Hepatic stellate cell (primary cell): ENCODE results near the gene STARD5.
A peak's percentile ranks its signal among the peaks of the same experiment; 100 is the strongest.
"Not testable (repeated sequence)": the region's sequence is repeated elsewhere in the genome, so short reads cannot be mapped to it uniquely, and the experiment has no call there.

Experiments used
- DNase-seq: peaks from one replicate; pipeline ENCODE4 v3.0.0; 2011; ENCODE audit warnings: low spot score

Gene STARD5, protein sequence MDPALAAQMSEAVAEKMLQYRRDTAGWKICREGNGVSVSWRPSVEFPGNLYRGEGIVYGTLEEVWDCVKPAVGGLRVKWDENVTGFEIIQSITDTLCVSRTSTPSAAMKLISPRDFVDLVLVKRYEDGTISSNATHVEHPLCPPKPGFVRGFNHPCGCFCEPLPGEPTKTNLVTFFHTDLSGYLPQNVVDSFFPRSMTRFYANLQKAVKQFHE

DNA sequence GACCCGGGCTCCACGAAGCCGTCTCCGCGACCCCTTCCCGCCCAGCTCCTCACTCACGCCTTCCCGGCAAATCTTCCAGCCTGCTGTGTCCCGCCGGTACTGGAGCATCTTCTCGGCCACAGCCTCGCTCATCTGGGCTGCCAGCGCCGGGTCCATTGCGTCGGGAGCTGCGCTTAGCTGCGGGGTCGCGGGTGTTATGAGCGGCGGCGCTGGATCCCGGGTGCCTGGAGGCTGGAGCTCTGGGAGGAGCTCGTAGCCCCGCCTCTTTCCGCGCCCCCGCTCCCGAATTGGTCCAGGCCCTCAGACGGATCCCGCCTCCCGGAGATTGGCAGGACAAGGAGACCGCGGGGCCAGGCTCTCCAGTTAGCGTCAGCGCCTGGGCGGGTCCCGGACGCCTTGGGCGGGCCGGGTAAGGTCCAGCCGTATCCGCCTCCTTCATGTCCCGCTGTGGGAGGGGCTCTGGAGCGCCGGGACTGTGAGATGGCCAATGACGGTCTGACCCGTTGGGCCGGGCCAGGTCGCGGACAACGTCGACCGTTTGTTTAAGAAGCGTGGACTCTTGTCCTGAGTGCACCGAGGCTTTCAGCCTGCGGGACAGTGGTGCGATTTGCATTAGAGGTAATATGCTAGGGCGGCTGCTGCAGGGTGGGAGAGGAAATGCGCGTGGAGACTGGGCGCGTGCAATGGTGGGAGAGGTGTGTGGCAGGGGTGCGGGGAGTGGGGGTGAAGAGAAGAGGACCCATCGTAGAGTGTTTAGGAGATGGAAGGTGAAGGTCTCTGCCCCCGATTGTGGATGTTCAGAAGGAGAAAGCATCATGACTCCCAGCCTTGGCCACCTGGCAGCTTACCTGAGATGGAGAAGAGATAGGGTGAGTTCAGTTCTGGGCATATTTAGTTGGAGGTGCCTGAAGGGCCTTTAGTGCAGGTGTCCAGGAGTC is at the start of gene STARD5:
TSS of gene STARD5 (minus strand) at position 198 of the 938 bp plus-strand sequence. CDS start at position 156, 42 bp downstream.
- peak; percentile 97 for DNase-seq

DNA sequence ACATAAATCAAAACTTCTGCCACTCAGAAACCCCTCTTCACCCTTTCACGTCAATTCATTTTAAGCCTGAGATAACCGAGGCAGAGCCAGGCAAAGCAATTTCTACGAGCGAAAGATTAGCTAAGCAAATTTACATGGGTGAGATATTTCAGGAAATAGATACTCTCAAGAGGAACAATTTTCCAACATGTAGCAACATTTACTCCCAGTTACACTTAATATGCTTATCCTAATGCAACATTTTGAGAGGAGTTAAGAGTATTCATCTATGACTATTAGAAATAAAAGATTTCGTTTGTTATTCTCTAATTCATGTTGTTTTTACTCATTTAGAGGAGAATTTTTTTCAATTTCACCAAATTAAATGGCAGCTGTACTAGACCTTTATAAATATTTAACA is 49.2 kb upstream of the STARD5 start:
- no peak for DNase-seq

DNA sequence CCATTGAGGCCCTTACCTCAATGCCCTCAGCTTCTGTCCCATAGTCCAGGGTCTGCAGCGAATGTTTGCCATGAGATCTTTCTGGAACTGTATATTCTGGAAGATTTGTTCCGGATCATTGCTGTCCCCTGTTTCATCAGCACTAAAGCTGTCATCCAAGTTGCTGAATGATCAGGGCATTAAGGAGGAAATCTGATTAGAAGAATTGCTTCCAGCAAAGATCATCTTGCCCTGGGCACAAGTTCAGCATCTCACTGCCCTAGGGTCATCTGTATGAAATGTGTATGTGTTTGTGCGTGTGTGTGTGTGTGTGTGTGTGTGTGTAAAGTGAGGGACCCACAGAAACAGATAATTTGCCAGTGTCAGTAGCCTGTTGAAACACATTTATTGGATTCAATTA is 48.6 kb upstream of the STARD5 start:
- no peak for DNase-seq

DNA sequence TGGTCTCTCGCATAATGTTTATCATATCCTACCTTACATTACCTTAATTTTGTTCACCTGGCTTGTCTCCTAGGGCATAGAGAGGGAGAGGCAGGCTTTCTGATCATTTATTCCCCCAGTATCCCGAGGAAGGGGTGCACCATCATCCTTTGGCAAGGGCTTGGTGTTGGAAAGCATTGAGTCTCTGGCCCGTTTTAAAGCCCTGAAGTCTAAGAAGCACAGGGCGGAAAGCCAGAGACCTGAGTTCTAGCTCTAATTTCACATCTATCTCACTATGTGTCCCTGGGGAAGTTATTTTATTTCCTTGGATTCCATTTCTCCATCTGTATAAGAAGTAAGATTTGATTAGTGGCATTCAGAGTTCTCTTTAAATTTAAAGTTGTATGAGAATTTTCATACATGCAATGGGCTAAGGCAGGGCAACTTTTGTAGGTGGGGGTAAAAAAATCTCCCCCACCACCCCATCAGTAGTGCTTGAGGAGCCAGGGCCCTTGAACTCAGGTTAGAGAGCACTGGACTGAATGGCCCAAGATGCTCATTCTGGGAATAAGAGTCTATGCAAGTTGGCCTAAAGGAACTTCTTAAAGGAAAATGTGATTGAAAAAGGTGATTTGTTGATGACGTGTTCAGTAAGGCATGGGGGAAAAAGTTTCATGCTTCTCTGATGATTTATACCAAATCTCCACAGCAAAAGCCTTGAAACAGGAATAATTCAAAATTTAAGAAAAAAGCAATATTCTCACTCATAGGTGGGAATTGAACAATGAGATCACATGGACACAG is 40.0 kb upstream of the STARD5 start:
- no peak for DNase-seq

DNA sequence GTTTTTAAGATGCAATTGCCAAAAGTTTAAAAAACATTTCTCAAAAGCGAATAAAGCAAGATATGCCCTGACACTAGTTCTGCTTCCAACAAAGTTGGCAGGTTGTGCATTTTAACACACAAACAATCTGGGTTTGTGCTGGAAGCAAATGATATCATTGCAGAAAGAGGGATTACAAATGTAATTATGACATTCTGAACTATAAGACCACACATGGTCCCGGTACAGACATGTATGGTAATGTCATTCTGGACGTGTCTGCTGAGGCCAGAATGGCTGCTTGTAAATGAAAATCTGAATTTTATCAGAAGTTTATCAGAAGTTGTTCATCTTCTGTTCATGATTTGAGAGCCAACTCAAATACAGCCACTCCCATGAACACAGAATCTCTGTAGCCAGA is 39.3 kb upstream of the STARD5 start:
- no peak for DNase-seq

DNA sequence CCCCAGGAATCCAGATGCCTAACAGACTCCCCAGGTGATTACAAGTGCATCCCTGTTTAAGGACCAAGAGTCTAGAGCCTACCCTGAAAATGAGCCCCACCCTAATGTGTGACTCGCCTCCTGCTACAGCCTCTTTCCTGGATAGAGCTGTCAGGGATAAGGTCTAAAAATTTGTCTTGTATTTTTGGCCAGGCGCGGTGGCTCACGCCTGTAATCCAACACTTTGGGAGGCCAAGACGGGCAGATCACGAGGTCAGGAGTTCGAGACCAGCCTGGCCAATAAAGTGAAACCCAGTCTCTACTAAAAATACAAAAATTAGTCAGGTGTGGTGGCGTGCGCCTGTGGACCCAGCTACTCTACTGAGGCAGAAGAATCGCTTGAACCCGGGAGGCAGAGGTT is 38.8 kb upstream of the STARD5 start:
- no peak for DNase-seq

DNA sequence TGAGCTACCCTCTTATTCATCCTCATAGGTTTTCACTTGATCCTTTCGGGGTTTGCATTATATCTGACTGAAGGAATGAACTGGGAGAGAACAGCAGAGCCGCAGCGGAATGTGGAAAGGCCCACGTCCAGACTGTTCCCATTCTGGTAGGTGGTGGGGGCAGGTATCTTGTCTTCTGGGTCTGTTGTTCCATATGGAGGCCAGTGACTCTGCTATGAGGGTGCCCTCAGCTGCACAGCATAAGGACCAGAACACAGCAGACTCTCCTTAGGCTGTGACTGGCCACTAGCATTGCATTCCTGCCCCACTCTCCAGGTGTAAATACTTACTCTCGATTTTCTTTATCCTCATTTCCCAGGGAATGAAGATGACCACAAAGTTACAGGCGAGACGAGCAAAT is 38.0 kb upstream of the STARD5 start:
- no peak for DNase-seq

DNA sequence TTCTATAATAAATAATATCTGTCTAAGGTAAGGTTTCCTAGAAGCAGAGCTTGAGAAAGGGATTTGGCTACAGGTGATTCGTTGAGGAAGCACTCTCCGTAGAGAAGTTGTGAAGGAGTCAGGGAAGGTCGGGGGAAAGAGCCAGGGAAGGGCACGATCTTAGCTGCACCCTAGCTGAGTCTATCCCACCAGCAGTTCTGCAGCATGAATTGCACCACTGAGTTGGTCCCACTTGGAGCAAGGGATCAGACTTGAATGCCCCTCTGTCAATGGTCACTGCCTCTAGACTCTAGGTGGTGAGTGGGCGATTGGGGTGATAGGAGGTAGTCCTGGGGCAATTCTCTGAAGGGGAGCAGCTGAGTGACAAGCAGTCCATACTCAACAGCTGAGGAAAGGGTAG is 36.5 kb upstream of the STARD5 start:
- no peak for DNase-seq

DNA sequence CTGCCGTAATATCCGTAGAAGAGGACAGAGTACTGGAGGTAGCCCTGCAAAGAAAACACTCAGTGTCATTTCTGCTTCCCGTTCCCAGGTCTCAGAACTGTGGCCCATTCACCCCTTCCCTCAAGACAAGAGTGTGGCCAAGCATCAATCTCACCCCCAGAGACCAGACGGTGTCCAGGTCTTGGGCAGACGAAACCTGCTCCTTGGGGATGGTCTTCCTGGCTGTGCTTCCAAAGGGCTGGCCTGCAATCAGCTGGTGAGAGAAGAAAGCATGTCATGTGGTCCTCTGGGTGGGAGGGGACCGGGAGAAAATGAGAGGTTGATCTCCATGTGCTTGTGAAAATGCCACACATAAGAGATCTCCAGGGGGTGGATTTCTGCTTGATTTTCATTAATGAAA is 34.3 kb upstream of the STARD5 start:
- DNase-seq, result no peak

DNA sequence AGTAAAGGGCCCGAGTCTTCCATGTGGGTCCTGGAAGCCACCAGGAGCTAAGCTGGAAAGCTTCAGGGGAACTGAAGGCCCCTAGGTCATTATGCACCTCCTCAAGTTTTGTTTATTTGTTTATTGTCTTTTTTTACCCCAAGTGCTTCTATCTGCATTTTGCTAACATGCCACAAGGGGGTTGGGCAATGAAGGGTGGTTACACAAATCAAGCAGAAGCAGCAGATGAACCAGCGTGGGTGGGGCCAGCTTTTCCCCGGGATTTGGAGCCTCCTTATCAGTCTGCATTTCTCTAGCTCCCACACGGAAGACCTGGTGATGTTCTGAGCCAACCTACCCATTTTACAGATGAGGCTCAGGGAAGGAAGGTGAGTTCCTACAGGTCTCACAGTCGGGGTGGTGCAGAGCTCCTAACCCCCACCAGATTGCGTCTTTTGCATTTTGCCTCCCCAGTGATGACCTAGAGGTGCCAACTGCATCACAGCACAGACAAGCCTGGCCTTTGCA is 33.3 kb upstream of the STARD5 start:
- no peak for DNase-seq

DNA sequence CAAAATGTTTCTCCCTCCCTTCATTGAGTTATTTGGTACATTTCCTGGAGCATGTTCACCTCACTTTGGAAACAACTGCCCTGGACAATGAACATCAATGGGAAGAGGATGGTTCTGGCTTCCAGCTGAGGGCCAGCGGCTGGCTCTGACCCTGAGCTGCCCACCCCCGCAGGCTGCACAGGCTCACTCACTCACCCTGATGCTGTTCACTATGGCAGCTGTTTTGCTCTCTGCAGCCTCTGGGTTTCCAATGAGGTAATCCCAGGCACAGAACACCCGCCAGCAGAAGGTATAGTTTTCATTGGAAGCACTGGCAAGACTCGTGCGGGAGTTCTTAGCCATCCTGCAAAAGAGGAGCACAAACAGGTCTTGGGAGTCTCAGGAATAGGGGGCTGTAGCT is 32.3 kb upstream of the STARD5 start:
- DNase-seq, result no peak

DNA sequence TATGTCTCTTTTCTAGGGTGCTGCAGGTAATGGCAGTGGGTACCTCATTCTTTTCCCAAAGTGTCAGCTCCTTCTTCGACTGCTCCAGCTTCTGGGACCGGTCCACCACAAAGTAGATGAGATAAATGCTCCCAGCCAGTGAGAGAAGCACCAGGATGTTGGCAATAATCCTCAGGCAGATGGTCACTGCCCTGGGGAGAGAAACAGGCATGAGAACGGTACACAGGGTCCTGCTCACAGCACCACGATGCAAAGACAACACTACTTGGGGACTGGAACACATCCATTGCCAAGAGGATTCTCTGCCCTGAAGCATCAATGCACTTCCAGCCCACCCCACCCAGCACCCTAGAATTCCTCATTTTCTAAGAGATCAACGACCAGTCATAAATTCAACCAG is 27.7 kb upstream of the STARD5 start:
- no peak for DNase-seq

DNA sequence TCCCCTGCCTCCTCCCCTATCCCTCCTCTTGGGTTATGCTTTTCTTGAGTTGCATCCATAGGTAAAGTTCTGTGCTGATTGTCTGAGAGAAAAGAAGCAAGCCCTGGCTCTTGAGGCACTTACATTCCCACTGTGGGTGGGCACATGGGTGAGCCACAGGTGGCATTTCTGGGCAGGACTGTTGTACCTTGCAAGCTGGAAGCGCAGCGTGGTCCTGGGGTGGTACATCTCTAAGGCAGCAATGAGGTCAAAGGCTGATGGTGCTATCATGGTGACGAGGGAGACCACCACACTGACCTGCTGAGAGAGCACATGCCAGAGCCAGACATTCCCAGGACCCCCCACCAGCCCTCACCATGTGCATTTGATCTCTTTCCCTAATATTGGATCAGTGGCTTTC is 25.3 kb upstream of the STARD5 start:
- DNase-seq, result no peak

DNA sequence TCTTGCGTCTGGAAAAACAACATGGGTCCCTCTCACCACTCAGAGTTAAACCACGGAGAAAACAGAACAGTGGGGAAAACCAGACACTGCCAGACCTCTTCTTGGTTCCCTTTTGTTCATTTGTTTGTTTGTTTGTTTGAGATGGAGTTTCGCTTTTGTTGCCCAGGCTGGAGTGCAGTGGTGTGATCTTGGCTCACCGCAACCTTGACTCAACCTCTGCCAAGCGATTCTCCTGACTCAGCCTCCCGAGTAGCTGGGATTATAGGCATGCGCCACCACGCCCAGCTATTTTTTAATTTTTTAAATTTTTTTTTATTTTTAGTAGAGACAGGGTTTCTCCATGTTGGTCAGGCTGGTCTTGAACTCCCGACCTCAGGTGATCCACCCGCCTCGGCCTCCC is 24.8 kb upstream of the STARD5 start:
- not testable (repeated sequence) for DNase-seq

DNA sequence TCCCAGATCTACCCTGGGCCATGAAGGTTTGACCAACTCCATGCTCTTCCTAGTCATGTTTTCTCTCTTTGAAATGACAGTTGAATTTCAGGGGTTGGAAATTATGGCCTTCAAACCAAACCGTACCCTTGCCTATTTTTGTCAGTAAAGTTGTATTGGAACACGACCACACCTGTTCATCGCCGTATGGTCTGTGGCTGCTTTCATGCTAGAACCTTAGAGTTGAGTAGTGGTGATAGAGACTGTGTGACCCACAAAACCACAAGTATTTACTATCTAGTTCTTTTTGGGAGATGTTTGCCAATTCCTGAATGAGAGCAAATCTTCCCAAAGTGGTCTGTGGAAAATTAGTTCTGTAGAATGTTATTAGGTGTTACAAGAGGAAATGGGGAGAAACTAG is 24.0 kb upstream of the STARD5 start:
- DNase-seq, result no peak

DNA sequence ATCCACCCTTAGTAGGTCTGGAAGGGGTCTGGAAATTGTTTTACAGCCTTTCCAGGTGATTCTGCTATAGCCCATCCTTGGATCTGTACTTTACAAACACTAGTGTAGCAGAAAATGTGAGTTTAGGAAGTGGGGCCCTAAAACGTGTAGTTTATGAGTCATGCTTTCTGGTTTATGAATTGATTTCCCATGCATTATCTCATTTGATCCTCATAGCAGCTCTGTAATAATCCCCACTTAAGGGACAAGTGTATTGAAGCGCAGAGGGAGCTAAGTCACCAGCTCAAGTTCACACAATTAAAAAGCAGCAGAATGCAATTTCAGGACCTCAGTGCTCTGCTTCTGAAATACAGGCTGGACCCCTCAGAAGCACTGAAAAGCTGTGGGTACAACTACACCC is 22.7 kb upstream of the STARD5 start:
- no peak for DNase-seq

DNA sequence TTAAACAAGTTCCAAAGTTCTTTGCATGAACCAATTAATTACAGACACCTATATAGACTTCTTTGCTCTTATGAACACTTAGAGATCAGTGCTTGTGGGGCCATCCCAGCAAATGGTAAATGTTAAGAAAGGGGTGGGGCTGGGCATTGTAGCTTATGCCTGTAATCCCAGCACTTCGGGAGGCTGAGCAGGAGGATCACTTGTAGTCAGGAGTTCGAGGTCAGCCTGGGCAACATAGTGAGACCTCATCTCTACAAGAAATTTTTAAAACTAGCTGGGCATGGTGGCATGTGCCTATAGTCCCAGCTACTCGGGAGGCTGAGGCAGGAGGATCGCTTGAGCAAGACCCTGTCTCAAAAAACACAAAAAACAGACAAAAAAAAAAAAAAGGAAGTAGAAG is 19.4 kb upstream of the STARD5 start:
- DNase-seq, result no peak

DNA sequence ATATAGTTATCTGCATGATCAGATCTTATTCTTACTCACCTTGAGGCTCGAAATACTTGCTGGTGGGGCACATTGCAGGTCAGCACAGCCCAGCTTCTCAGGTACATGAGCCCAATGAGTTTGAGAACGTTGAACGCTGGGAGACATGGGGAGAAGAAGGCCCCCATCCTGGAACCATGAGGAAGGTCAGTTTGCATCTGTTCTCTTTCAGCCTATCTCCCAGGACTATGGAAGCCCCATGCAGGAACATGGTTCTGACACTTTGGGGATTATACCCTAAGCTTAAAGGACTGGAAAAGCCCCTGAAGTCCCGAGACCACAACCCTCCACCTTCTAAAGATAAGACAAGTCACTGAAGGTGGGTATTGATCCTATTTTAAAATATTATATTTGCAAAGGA is 17.4 kb upstream of the STARD5 start:
- no peak for DNase-seq

DNA sequence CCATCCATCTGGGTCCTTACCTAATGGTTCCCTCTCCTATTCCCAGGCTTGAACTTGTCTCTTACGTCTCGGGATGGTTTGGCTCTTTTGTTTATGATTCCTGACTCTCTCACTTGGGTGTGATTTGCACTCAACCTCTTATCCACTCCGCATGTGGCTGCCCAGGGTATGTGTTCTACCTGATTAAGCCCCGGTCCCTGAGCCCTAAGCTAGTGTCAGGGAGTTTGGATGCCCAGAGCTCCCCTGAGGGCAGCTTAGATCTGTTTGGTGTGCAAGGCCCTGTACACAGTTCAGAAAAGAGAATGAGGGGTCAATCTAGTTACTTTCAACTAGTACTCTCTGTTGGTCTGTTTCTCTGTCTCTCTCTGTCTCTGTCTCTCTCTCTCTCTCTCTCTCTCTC is 15.9 kb upstream of the STARD5 start:
- DNase-seq, result no peak

DNA sequence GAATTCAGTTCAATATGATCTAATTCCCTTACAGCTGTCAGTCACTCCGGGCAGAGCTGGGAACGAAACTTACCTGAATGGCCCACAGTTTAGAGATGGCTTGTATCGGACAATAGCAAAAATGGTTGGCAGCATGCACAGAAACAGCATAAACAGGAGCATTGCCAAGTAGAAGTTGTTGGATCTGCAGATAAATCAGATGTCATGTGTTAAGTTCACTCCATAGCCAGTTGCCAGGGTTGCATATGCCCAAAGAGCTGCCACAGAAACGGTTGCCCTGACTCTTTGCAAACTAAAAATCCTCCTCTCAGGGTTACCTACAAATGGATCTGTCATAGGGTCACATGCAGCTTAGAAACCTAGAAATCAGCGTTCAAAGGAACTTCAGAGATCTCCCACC is 15.4 kb upstream of the STARD5 start:
- DNase-seq, result no peak

DNA sequence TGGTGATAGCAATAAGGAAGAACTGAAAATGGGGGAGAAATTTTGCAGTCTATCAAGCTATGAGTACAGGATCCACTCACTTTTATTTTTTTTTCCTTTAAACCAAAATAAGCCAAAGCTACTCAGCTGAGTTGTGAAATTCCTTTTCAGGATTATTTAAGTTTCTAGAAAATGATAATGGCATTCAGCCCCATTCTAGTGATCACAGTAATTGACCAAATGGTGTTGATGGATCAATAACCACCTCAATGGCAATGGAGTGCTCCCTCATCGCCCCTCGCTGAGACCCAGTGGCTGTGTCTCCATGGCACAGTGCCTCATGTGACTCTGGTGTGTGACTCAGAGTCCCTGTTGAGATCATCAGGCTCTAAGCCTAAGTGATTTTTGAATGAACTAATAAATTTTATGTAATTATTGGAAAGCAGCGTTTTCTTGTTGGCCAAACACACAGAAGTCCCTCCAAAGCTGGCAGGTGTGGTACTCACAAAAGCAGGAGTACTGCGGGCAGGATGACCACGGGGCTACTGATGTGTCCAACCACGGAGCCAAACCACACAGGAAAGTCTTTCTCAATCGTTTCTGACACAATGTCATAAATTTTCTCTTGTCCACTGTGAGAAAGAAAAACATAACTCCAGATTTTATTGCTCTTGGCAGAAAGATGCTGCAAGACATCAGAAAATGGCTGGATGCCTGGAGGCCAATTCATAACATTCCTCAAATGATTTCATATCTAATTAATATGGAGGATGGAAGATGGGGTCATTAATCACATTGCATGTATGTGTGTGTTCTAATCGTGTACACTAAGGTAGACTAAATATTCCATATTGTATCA is 14.4 kb upstream of the STARD5 start:
- peak; percentile 61 for DNase-seq

DNA sequence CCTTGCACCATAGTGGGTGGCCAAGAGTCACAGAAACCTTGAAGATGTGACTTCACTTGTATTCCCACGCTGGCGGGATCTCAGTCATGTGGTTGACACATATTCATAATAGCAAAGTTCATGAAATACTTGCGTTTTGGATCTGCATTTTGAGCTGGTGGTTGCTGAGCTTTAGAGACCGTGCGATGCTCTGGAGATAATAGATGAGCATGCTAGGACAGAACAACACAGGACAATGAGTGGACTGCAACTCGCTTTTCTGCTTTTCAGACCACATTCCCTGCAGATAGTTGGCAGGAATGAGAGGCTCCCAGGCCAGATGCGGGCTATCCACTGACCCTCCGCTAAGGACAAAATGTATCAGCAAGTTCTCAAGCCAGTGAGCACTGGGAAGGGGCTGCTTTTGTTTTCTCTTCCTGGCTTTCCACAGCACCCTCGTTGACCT is 13.8 kb upstream of the STARD5 start:
- DNase-seq, result no peak
